ENCODE results near the gene CIROP.

Gene CIROP

GRCh38 chr14:23086565-23086964, 18.2 kb downstream of the CIROP start:
- H3K27me3 ChIP-seq (ENCODE audit: control insufficient read depth, insufficient read depth, low read length) = no peaks in the 10 kb centered on the region
- no peak overlapping the region for H3K9ac ChIP-seq (ENCODE audit: low read length)
- H3K36me3 ChIP-seq (ENCODE audit: control insufficient read depth, low read depth, low read length) = peaks cover 73% of the 10 kb centered on the region
- no peaks in the 10 kb centered on the region for H3K9me3 ChIP-seq (ENCODE audit: control insufficient read depth, low read depth, low read length)
- H3K27ac ChIP-seq (ENCODE audit: low read length) = no peak overlapping the region
- H3K4me1 ChIP-seq (ENCODE audit: control insufficient read depth, low read depth, low read length) = no peaks in the 10 kb centered on the region
- no peak overlapping the region for H3K4me3 ChIP-seq (ENCODE audit: low read length)

GRCh38 chr14:23085458-23085857, 19.3 kb downstream of the CIROP start:
- Histone ChIP-seq H3K4me1 (ENCODE audit: control insufficient read depth, low read depth, low read length) (no peaks in the 10 kb centered on the region), H3K9ac (ENCODE audit: low read length) (no peak overlapping the region)

GRCh38 chr14:23080474-23080873, 24.3 kb downstream of the CIROP start:
- no peak overlapping the region for H3K9ac ChIP-seq (ENCODE audit: low read length)
- no peaks in the 10 kb centered on the region for H3K4me1 ChIP-seq (ENCODE audit: control insufficient read depth, low read depth, low read length)
- no peaks in the 10 kb centered on the region for H3K9me3 ChIP-seq (ENCODE audit: control insufficient read depth, low read depth, low read length)
- no peak overlapping the region for H3K4me3 ChIP-seq (ENCODE audit: low read length)
- no peak overlapping the region for H3K27ac ChIP-seq (ENCODE audit: low read length)
- H3K36me3 ChIP-seq (ENCODE audit: control insufficient read depth, low read depth, low read length) = peaks cover 78% of the 10 kb centered on the region
- no peaks in the 10 kb centered on the region for H3K27me3 ChIP-seq (ENCODE audit: control insufficient read depth, insufficient read depth, low read length)

More at GRCh38 chr14:23085458-23085857, 19.3 kb downstream of the CIROP start:
- Histone ChIP-seq H3K27me3 (ENCODE audit: control insufficient read depth, insufficient read depth, low read length) (no peaks in the 10 kb centered on the region), H3K36me3 (ENCODE audit: control insufficient read depth, low read depth, low read length) (peaks cover 78% of the 10 kb centered on the region), H3K9me3 (ENCODE audit: control insufficient read depth, low read depth, low read length) (no peaks in the 10 kb centered on the region), H3K27ac (ENCODE audit: low read length) (no peak overlapping the region), H3K4me3 (ENCODE audit: low read length) (no peak overlapping the region)

- no peaks in the 10 kb centered on the region for H3K4me1 ChIP-seq (ENCODE audit: control insufficient read depth, low read depth, low read length)
- H3K36me3 ChIP-seq (ENCODE audit: control insufficient read depth, low read depth, low read length) = peaks cover 82% of the 10 kb centered on the region
- no peak overlapping the region for H3K9ac ChIP-seq (ENCODE audit: low read length)
- no peak overlapping the region for H3K27ac ChIP-seq (ENCODE audit: low read length)
- no peaks in the 10 kb centered on the region for H3K27me3 ChIP-seq (ENCODE audit: control insufficient read depth, insufficient read depth, low read length)
- H3K9me3 ChIP-seq (ENCODE audit: control insufficient read depth, low read depth, low read length) = no peaks in the 10 kb centered on the region
- H3K4me3 ChIP-seq (ENCODE audit: low read length) = no peak overlapping the region
These were observed 25.1 kb downstream of the CIROP start for GRCh38 chr14:23079716-23080115.

GRCh38 chr14:23078692-23079116, 26.1 kb downstream of the CIROP start:
- no peak overlapping the region for H3K4me3 ChIP-seq (ENCODE audit: low read length)
- no peak overlapping the region for H3K9ac ChIP-seq (ENCODE audit: low read length)
- H3K27ac ChIP-seq (ENCODE audit: low read length) = no peak overlapping the region
- no peaks in the 10 kb centered on the region for H3K9me3 ChIP-seq (ENCODE audit: control insufficient read depth, low read depth, low read length)
- H3K4me1 ChIP-seq (ENCODE audit: control insufficient read depth, low read depth, low read length) = no peaks in the 10 kb centered on the region
- H3K36me3 ChIP-seq (ENCODE audit: control insufficient read depth, low read depth, low read length) = peaks cover 90% of the 10 kb centered on the region
- H3K27me3 ChIP-seq (ENCODE audit: control insufficient read depth, insufficient read depth, low read length) = no peaks in the 10 kb centered on the region

- Histone ChIP-seq H3K4me3 (ENCODE audit: low read length) (no peak overlapping the region), H3K36me3 (ENCODE audit: control insufficient read depth, low read depth, low read length) (peaks cover 91% of the 10 kb centered on the region), H3K4me1 (ENCODE audit: control insufficient read depth, low read depth, low read length) (peaks cover under 1% of the 10 kb centered on the region), H3K9ac (ENCODE audit: low read length) (no peak overlapping the region), H3K27ac (ENCODE audit: low read length) (no peak overlapping the region), H3K27me3 (ENCODE audit: control insufficient read depth, insufficient read depth, low read length) (no peaks in the 10 kb centered on the region), H3K9me3 (ENCODE audit: control insufficient read depth, low read depth, low read length) (no peaks in the 10 kb centered on the region)
These were observed 26.8 kb downstream of the CIROP start for GRCh38 chr14:23077962-23078361.

- no peaks in the 10 kb centered on the region for H3K9me3 ChIP-seq (ENCODE audit: control insufficient read depth, low read depth, low read length)
- no peak overlapping the region for H3K4me3 ChIP-seq (ENCODE audit: low read length)
- H3K27ac ChIP-seq (ENCODE audit: low read length) = no peak overlapping the region
- no peak overlapping the region for H3K9ac ChIP-seq (ENCODE audit: low read length)
- no peaks in the 10 kb centered on the region for H3K27me3 ChIP-seq (ENCODE audit: control insufficient read depth, insufficient read depth, low read length)
- peaks cover 12% of the 10 kb centered on the region for H3K4me1 ChIP-seq (ENCODE audit: control insufficient read depth, low read depth, low read length)
- H3K36me3 ChIP-seq (ENCODE audit: control insufficient read depth, low read depth, low read length) = peaks cover 92% of the 10 kb centered on the region
These were observed 27.9 kb downstream of the CIROP start for GRCh38 chr14:23076785-23077408.

GRCh38 chr14:23074906-23075305, 29.9 kb downstream of the CIROP start:
- peaks cover 72% of the 10 kb centered on the region for H3K36me3 ChIP-seq (ENCODE audit: control insufficient read depth, low read depth, low read length)
- peaks cover 19% of the 10 kb centered on the region for H3K4me1 ChIP-seq (ENCODE audit: control insufficient read depth, low read depth, low read length)

GRCh38 chr14:23071921-23072539, 32.8 kb downstream of the CIROP start:
- no peaks in the 10 kb centered on the region for H3K27me3 ChIP-seq (ENCODE audit: control insufficient read depth, insufficient read depth, low read length)
- H3K4me3 ChIP-seq (ENCODE audit: low read length) = peak overlapping the region; percentile 83
- H3K9me3 ChIP-seq (ENCODE audit: control insufficient read depth, low read depth, low read length) = no peaks in the 10 kb centered on the region
- peaks cover 67% of the 10 kb centered on the region for H3K36me3 ChIP-seq (ENCODE audit: control insufficient read depth, low read depth, low read length)
- peaks cover 33% of the 10 kb centered on the region for H3K4me1 ChIP-seq (ENCODE audit: control insufficient read depth, low read depth, low read length)
- H3K27ac ChIP-seq (ENCODE audit: low read length) = no peak overlapping the region
- no peak overlapping the region for H3K9ac ChIP-seq (ENCODE audit: low read length)

More at GRCh38 chr14:23074906-23075305, 29.9 kb downstream of the CIROP start:
- no peaks in the 10 kb centered on the region for H3K27me3 ChIP-seq (ENCODE audit: control insufficient read depth, insufficient read depth, low read length)
- no peaks in the 10 kb centered on the region for H3K9me3 ChIP-seq (ENCODE audit: control insufficient read depth, low read depth, low read length)
- H3K4me3 ChIP-seq (ENCODE audit: low read length) = no peak overlapping the region
- no peak overlapping the region for H3K27ac ChIP-seq (ENCODE audit: low read length)
- no peak overlapping the region for H3K9ac ChIP-seq (ENCODE audit: low read length)

GRCh38 chr14:23071244-23071920, 33.4 kb downstream of the CIROP start:
- peaks cover 67% of the 10 kb centered on the region for H3K36me3 ChIP-seq (ENCODE audit: control insufficient read depth, low read depth, low read length)
- peaks cover 33% of the 10 kb centered on the region for H3K4me1 ChIP-seq (ENCODE audit: control insufficient read depth, low read depth, low read length)
- peak overlapping the region; percentile 83 for H3K4me3 ChIP-seq (ENCODE audit: low read length)
- peak overlapping the region; percentile 66 for H3K27ac ChIP-seq (ENCODE audit: low read length)
- H3K9me3 ChIP-seq (ENCODE audit: control insufficient read depth, low read depth, low read length) = no peaks in the 10 kb centered on the region
- peak overlapping the region; percentile 88 for H3K9ac ChIP-seq (ENCODE audit: low read length)
- H3K27me3 ChIP-seq (ENCODE audit: control insufficient read depth, insufficient read depth, low read length) = no peaks in the 10 kb centered on the region

- Histone ChIP-seq H3K9me3 (ENCODE audit: control insufficient read depth, low read depth, low read length) (no peaks in the 10 kb centered on the region), H3K4me1 (ENCODE audit: control insufficient read depth, low read depth, low read length) (peaks cover 33% of the 10 kb centered on the region), H3K27me3 (ENCODE audit: control insufficient read depth, insufficient read depth, low read length) (no peaks in the 10 kb centered on the region), H3K27ac (ENCODE audit: low read length) (peak overlapping the region; percentile 66), H3K36me3 (ENCODE audit: control insufficient read depth, low read depth, low read length) (peaks cover 67% of the 10 kb centered on the region), H3K4me3 (ENCODE audit: low read length) (peak overlapping the region; percentile 83), H3K9ac (ENCODE audit: low read length) (peak overlapping the region; percentile 88)
These were observed 34.3 kb downstream of the CIROP start for GRCh38 chr14:23070262-23071129.
